ENCODE results near the gene MEGF9.
A peak's percentile ranks its signal among the peaks of the same experiment; 100 is the strongest.

DNA sequence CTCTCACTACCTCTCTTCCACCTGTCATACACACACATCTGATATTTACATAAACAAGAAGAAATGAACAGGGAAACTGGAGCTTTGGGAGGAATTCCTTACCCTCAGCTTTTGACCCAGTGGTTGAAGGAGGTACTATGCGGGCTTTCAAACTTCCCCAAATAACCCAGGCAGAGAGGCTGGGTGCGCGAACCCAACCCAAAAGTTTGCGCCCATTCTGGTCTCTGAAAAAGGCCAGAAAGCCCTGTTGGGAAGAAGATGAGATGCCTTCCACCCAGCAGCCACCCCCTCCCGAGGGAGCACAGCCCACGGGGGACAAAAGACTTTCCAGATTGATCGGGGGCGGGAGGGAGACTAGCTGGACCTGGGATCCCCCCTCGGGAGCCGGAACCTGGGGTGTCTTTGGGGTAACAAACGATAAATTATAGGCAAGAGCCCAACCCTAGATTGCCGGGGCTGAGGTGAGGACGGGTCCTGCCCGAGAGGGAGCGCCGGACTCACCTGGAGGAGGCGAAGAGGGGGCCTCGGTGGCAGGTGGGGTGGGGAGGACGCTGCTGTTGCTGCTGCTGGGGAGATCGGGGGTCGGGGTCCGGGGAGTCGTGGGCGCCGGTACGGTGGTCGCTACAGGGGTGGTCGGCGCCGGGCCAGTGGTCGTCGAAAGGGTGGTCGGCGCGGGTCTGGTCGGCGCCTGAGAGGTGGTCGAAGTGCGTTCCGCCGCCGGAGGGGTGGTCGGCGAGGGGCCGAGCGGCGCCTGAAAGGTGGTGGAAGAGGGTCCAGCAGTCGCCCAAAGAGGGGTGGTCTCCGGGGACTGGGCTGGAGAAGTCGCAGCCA is 798 bp downstream of the MEGF9 start:
- no peak for TF ChIP-seq YY1 (IDR thresholded peaks at IDR 0.05; ENCODE audit: extremely low read depth, insufficient replicate concordance, low read depth, low read length)
- TF ChIP-seq, protein P1, sequence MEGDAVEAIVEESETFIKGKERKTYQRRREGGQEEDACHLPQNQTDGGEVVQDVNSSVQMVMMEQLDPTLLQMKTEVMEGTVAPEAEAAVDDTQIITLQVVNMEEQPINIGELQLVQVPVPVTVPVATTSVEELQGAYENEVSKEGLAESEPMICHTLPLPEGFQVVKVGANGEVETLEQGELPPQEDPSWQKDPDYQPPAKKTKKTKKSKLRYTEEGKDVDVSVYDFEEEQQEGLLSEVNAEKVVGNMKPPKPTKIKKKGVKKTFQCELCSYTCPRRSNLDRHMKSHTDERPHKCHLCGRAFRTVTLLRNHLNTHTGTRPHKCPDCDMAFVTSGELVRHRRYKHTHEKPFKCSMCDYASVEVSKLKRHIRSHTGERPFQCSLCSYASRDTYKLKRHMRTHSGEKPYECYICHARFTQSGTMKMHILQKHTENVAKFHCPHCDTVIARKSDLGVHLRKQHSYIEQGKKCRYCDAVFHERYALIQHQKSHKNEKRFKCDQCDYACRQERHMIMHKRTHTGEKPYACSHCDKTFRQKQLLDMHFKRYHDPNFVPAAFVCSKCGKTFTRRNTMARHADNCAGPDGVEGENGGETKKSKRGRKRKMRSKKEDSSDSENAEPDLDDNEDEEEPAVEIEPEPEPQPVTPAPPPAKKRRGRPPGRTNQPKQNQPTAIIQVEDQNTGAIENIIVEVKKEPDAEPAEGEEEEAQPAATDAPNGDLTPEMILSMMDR (IDR thresholded peaks at IDR 0.05 in 2 of 3, conservative IDR thresholded peaks at IDR 0.05 in 1 of 3; ENCODE audit: borderline replicate concordance in 1 of 3, insufficient read depth in 1 of 3, low read depth in 2 of 3, low read length in 2 of 3) = 0 out of 6 replicates have a peak, but pooled peaks of 1 of the 3 experiments have one; percentile 15
- no peak for TF ChIP-seq EGR1 (IDR thresholded peaks at IDR 0.05; ENCODE audit: low read depth)
- no peak for TF ChIP-seq POLR2A (IDR thresholded peaks at IDR 0.05; ENCODE audit: borderline replicate concordance, extremely low read depth, insufficient read depth, insufficient read length)
- TF ChIP-seq ZFX (IDR thresholded peaks at IDR 0.05) = no peak
